NCI-H460 (cell line): Measurements from ENCODE around the gene ERBB4. TPM values are rescaled to one million over a fixed set of nuclear protein-coding genes. Genes with fewer than 3 reads are reported as not detected.

Source experiments
- DNase-seq: peaks from one replicate; pipeline ENCODE4 v3.0.0-alpha.2; 2016; ENCODE audit warnings: low read depth; ENCODE audit errors: extremely low read depth
- total RNA-seq: library from RNA; depleted of rRNA; stranded (reverse); fragments of >200 nt; shearing (Covaris generic); gene quantifications from 2 replicates; pipeline ENCODE4 v1.2.3, GENCODE V29; 2014

ERBB4 gene
- total RNA-seq, 1 experiment from 2014 or later, result 0.32 TPM

DNA sequence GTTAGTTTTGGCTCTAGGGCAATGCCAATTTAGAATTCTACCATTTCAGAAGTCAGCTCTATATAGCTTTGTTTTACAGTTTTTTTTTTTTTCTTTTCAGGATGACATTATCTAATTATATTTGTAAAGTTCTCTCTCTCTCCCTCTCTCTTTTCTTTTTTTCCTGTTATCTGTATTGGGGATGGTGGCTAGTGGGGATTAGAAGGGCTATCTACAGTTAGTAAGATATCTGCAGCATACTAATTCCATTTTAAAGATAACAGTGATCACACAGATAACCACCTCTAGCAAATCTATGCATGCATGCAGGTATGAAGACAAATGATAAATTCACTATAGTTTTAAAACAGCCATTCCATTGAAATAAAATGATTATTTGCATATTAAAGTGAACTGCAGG, 438.9 kb downstream of the ERBB4 start:
- no peak for DNase-seq

DNA sequence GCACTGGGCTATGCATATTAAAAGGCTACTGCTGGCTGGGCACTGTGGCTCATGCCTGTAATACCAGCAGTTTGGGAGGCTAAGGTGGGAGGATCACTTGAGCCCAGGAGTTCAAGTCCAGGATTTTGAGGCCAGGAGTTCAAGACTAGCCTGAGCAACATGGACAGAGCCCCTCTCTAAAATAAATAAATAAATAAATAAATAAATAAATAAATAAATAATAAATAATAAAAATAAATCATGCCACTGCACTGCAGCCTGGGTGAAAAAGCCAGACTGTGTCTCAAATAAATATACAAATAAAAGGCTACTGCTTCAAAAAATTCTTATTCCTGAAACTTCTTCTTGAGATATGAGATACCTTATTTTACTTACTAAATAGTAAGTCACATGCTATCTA, 439.6 kb downstream of the ERBB4 start:
- no peak for DNase-seq

DNA sequence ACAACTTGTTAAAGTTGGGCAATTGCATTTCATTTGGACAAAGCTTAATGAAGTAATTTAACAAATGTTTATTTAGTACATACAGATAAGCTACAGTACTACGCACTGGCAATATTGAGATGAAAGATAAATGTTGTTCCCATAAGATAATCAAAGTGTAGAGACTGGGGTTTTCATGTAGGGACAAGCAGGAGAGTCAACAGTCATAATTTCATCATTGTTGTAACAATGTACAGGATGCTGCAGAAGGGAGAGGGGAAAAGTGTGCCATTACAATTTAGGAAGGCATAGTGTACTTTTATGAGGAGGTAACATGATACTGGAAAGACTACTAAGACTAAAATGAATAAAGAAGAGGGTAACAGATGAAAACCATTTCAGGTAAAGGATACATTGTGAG, 441.6 kb downstream of the ERBB4 start:
- no peak for DNase-seq

DNA sequence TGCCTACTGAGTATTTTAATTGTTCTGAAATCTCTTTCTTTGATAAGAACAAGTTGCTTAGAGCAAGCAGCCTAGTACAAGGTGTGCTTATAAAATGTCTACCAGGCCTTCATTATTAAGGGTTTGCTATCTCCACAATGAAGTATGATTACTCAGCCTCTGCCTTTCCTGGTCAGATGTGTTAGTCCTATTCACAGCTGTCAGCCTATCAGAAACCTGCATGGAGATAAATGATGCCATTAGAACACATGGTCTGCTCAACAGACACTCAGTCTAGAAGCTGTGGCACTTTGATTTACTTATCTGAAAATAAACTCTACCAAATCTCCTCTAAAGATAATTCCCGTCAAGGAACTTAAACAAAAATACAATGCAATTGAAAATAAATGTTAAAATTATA, 448.7 kb downstream of the ERBB4 start:
- no peak for DNase-seq

DNA sequence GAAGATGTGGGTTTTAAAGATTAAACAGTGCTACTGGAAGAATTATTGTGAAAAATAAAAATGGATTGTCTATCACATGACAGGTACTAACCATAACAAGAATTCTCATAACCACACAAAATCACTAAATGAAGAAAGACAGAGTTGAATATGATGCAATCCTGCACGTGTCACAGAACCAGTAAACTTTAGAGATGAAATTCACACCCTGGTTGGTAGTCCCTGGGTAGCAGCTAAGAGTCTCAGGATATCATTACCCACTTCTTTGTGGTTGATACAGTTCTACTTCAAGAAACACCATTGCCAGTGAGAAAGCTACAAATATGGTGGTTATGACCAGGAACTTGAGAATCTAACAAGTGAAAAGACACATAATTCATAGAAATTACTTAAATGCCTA, 450.2 kb downstream of the ERBB4 start:
- DNase-seq, result no peak

DNA sequence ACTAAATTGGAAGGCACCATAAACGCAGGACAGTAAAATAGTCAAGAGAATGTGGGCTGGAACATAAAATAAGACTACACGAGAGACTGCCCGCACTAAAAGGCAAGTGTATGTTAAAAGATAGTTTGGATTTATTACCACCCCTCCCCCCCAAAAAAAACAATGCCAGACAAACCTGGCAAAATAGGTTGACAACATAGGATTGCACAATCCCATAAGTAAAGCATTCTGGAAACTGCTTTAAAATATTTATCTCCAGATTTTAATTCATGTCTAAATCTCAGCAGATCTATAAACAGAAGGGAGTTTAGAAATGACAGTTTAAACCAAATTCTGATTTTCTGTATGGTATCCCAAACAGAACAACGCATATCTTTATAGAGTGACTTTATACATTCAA, 455.1 kb downstream of the ERBB4 start:
- DNase-seq, result no peak

DNA sequence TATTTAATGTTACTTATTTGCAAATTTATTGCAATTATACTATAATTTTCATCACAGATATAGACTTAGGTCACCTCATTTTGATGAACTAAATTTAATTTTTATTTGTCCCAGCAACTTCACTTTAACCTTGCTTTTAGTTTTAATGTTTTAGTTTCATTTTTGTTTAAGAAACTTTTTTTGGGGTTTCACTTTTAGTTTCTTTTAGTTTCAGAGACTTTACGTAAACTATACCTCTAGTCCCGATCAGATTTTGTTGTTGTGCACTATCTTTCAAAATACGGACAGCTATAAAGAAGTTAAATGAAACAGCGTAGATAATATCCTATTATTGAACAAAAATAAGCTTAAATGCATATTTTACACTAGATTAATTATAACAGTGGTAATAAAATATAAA, 460.5 kb downstream of the ERBB4 start:
- no peak for DNase-seq

DNA sequence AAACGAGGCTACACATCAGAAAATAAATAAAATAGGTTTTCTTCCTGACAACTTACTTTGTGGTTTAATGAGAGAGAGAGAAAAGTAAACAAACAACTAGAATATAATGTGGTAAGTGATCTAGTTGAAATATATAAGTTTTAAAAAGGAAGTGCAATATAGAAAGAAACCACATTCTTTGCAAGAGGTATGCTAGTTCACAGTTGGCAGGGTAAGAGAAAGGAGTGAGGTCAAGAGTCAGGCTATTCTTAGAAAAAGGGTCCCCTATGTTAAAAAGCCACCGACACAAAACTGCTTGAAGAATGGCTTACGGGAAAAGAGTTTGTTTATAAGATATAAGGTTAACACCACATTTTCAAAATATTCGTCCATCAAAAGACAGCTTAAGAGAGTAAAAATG, 462.1 kb downstream of the ERBB4 start:
- DNase-seq, result no peak

DNA sequence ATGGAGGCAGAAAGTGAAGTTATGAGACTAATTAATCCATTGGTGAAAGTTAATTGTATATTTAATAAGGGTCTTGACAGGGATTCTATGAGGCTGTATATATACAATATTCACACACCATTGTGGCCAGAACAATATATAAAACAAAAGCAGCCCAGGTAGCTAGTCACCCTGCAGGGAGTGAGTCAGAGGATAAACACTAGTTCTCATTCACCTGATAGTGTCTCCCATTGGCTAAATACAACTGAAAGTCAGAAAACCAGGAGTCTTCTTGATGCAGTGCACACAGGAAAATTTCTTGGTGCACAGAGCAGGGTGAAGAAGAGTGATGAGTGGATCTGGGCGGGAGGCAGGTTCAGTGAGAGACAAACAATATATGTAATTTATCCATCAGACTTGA, 465.2 kb downstream of the ERBB4 start:
- no peak for DNase-seq

DNA sequence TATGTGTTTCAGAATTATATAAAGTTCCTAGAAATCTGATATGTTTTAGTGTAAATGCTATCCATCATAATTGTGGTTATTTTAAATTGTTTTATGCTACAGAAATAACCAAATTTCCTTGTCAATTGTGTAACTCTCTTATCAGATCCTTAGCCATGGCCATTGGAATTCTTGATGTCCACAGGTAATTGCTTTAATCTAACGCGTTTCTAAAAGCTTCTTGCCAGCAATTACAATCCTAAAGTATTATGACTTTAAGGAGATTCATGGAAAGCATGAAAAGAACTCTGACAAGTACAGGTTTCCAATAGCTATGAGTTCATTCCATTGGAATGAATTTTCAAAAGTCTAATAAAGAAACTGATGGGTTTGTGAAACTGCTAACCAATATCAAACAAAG, 472.1 kb downstream of the ERBB4 start:
- no peak for DNase-seq

DNA sequence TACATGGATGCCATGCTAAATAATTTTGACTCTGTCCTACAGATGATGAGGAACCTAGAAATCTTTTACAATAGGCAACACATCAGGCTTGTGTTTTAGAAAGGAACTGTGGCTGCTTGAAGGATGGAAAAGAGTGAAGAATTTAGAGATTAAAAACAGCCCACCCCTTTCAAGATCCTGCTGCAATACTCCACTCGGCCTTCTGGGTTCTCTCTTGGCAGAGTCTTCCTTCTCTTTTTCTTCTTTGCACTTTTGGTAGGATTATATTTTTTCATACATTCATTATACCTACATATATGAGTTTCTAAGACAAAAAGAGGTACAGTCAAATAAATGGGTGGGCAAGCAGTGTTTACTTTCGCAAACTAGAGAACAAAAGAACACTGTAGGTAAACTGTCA, 474.3 kb downstream of the ERBB4 start:
- DNase-seq, result no peak

DNA sequence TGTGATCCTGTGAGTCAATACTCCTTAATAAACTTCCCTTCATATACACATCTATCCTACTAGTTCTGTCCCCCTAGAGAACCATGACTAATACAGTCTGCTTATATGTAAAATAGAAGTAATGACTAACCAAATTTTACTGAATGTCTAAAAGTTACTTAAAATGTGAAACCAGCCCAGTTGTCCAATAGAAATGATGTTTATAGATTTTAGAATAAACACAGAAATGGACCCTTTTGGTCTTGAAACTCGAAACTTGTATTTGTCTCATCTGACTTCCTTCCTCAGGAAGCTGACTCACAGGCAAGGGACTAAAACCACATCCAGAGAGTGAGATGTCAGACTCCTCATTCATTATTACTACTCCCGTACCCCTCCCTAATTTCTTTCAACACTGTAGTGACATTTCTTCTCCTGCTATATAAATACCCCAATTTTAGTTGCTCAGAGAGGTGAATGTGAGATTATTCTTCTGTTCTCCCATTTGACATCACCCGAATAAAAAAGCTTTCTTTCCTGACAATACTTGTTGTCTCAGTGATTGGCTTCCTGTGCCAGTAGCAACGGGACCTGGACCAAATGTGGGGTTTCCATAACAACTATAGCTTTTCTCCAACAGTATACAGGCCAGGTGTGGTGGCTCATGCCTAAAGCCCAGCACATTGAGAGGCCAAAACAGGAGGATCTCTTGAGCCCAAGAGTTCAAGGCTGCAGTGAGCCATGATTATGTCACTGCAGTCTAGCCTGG, 486.0 kb downstream of the ERBB4 start:
- no peak for DNase-seq

DNA sequence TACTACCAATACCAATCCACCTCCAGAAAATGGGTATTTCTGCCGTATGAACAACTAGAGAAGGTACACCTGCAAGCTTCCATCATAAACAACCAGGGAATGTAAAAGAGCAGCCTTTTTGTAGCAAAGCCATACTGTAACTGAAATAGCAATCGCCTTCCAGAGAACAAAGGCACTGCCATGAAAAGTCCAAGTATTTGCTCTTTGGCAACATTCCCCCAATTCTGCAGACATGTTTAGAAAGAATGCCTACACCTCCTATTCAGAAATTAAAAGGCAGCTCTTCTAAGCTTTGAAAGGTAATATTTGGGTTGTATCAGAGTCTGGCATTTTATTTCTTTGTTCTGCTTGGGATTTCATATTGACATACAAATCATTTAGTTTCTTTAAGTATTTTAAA, 487.7 kb downstream of the ERBB4 start:
- DNase-seq, result no peak

DNA sequence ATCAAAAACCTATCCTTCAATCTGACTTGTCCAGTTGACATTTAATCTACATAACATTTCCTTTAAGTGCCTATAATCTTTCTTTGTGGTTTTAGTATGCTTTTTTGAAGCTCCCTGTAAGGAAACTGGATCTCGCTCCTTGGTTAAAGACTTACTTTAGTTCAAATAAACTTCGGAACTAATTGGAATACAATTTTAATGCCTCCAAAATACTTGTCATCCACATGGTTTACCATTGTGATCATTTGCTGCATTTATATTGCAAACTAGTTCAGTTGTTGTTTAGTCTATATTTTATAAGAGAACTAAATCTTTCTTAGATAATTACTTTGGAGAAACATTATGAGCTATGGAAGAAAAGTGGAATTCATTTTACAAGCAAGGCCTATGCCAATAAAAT, 496.0 kb downstream of the ERBB4 start:
- no peak for DNase-seq

DNA sequence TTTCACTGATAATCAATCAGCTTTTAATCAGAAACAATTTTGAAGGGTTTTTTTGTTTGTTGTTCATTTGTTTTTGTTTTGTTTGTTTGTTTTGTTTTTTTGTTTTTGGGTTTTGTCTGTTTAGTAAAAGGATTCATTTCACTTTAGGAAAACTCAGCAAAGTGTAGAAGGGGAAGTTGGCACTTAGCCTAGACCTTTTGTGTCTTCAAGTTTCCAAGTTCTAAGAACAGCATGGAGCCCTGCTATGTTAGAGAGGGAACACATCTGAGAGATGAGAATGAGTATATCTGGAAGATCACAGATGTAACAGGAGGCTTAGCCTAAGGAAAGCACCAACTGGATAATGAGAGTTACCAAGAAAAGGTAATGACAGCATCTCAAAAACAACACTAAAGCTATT, 501.5 kb downstream of the ERBB4 start:
- DNase-seq, result no peak

DNA sequence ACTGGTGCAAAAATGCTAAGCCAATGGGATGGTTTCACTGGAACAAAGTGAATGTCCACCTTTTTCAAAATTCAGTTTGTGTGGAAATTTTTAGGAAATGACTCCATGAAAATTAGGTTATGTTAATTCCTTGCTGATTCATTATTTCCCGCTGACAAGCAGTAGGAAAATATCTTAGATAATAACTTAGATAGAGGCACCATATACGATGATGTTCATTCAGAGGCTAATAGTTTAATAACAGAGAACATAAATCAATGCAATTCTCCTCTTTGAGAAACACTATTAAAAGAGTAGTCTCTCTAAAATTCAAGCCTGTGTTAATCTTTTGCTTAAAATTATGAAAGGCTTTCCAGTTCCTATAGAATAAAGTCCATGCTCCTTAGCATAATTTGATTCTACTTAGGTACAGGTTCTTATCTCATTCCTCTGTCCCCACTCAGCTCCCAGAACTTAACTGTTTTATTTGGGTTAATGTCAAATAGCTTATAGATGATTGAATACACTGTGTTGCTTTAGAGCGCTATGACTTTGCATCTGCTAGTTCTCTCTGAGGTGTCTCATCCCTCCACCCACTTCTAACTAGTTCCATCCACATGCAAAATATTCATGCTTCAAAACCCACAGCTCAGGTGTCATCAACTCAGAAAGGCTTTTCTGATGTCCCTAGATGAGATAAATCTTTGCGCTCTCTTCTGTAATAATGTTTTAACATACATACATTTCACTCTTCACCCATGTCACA, 503.6 kb downstream of the ERBB4 start:
- no peak for DNase-seq

DNA sequence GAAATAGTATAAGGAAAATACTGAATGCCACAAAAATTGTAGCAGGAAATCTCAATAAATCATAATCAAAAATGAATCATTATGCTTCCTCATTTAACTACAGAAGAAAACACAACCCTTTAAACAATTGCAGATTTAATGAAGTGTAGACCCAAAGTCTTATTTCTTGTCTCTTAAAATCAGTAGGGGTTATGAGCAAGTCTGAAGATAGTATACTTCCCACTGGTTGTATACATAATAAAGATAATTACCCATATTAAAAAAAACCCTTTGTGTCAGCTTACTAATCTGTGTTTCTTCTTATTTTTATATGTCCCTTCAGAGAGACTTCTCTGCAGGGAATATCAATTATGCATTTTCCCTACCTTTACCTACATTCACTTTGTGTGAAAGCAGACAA, 504.7 kb downstream of the ERBB4 start:
- DNase-seq, result no peak

DNA sequence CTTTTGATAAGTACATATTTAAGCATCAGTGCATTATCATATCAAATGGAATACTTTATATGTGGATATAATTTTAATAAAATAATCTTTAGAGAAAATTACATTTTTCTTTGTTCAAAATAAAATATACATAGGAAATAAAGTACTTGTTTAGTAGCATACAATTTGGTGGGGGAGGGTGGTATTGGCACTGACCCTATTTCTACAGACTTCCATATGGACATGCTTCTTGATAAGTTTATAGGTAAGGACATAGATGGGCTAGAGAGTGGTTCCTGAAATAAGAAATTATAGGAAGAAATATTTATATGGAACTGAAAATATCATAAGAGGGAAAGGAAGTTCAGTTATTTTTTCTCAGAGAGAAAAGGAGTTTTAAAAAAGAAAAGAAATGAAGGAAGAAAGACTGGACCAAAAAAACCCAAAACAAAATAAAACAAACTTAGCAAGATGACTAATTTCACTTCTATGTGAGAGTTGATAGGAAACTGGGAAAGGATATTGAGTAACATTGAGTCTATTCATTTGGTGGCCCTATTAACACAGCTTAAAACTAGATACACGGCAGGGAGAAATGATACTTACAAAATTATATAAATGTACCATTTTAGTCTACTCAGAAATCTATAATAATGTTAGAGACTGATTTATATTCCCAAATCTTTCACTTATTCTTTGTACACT, 505.9 kb downstream of the ERBB4 start:
- DNase-seq, result no peak

DNA sequence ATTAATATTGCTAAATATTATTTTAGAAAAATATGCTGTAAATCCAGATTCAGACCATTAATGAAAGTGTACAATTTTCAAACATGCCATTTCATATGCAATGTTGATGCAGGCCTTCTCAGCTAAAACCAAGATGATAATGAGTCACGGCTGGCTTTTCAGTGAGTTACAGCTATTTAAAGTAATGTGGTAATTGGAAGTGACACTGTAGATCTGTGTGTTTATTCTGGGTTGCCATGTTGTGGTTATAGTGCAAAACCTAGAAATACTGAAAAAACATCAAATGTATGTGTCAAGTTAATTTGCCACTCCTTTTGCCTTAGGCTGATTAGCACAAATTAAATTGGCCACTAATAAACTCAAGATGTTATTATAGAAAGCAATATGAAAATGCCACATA, 506.6 kb downstream of the ERBB4 start:
- DNase-seq, result peak; percentile 24

DNA sequence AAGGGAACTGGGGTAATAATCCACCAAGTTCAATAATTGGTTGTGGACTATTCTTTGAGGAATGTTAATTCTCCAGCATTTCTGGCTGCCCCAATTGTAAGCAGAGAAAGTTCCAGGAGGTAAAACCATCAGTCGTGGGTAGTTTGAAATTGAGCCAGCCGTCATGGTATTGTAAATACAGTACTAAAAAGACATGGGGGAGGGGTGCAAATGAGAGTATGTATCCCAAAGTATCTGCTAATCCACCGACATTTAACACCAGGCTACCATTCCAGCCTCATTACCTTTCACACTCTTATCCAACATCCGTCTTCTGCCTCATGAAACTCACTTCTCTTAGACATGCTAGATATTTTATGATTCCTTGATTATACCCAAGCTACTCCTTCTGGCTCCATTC, 507.9 kb downstream of the ERBB4 start:
- peak; percentile 44 for DNase-seq

DNA sequence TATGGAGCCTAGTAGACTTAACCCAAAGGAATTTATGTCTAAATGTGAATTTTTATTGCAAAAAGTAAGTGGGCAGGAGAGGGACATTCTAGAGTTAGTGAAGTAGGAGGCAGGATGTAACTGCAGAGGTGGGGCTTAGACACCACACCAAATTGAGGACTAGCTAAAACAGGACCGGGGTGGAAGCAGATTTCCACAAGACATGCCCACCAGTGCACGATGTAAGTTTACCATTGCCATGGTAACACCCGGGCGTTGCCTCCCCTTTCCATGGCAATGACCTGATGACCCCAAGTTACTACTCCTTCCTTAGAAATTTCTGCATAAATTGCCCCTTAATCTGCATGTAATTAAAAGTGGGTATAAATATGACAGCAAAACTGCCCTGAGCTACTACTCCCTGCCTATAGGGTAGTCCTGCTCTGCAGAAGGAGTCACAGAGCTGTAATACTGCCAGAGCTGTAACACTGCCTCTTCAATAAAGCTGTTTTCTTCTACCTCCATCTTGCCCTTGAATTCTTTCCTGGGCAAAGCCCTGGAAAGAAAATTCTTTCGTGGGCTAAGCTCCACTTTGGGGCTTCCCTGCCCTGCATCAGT, 509.7 kb downstream of the ERBB4 start:
- DNase-seq, result no peak
